HL-60 (cell line): ENCODE results near the gene UBL3.

Source experiments
- DNase-seq, 2 experiments: peaks; one replicate each; pipeline ENCODE4 v3.0.0-alpha.2; 2010 to 2020; ENCODE audit warnings: low read depth in 1 of 2, low spot score in 1 of 2
- H3K27ac ChIP-seq: fragments of 250-450 bp; sonication (Bioruptor Pico); replicated peaks from 2 replicates; pipeline ENCODE4 v1.5.1; 2020; ENCODE audit warnings: mild to moderate bottlenecking, moderate library complexity
- H3K27me3 ChIP-seq: fragments of 250-450 bp; sonication (Bioruptor Pico); 2 replicates; pipeline ENCODE4 v1.5.1; 2021; ENCODE audit warnings: mild to moderate bottlenecking, moderate library complexity; ENCODE audit not compliant: insufficient read depth, poor library complexity, severe bottlenecking
- H3K4me3 ChIP-seq: replicated peaks from 2 replicates; pipeline ENCODE4 v1.5.1; 2011; ENCODE audit warnings: mild to moderate bottlenecking, control low read depth, low read length; ENCODE audit not compliant: insufficient read depth
- CTCF ChIP-seq: IDR thresholded peaks from one replicate; pipeline ENCODE4 v1.5.1; 2011; ENCODE audit warnings: low read length, control low read depth, inconsistent platforms; ENCODE audit not compliant: insufficient read depth
- GABPA ChIP-seq: IDR thresholded peaks from 2 replicates; pipeline ENCODE4 v1.6.1; 2012; ENCODE audit warnings: low read depth
- POLR2AphosphoS5 ChIP-seq: IDR thresholded peaks from 2 replicates; pipeline ENCODE4 v1.6.1; 2012; ENCODE audit warnings: low read depth
- REST ChIP-seq: IDR thresholded peaks from 2 replicates; pipeline ENCODE4 v1.6.1; 2012; ENCODE audit warnings: low read depth; ENCODE audit not compliant: insufficient replicate concordance
- SPI1 ChIP-seq: IDR thresholded peaks from 2 replicates; pipeline ENCODE4 v1.6.1; 2012; ENCODE audit warnings: low read depth, mild to moderate bottlenecking, borderline replicate concordance

Gene UBL3

GRCh38 chr13:29800687-29801086, 49.7 kb downstream of the UBL3 start:
- Histone ChIP-seq H3K4me3 (no peak overlapping the region), H3K27ac (no peak overlapping the region), H3K27me3 (no peaks in the 10 kb centered on the region)
- TF ChIP-seq POLR2AphosphoS5: no peak
- no peak for TF ChIP-seq CTCF
- no peak for TF ChIP-seq REST
- no peak for TF ChIP-seq SPI1
- no peak for TF ChIP-seq GABPA
- no peak for DNase-seq

GRCh38 chr13:29799041-29799440, 51.4 kb downstream of the UBL3 start:
- no peak for DNase-seq
- H3K27ac ChIP-seq: no peak overlapping the region
- no peak overlapping the region for H3K4me3 ChIP-seq
- no peaks in the 10 kb centered on the region for H3K27me3 ChIP-seq
- TF ChIP-seq CTCF (no peak), SPI1 (no peak), GABPA (no peak)

GRCh38 chr13:29791997-29792780, 58.2 kb downstream of the UBL3 start:
- no peaks in the 10 kb centered on the region for H3K27me3 ChIP-seq
- no peak overlapping the region for H3K27ac ChIP-seq
- DNase-seq: no peak
- TF ChIP-seq CTCF: no peak
- TF ChIP-seq REST: no peak
- H3K4me3 ChIP-seq: no peak overlapping the region

GRCh38 chr13:29791508-29791907, 58.9 kb downstream of the UBL3 start:
- Histone ChIP-seq H3K27ac (no peak overlapping the region), H3K4me3 (no peak overlapping the region), H3K27me3 (no peaks in the 10 kb centered on the region)
- no peak for DNase-seq
- TF ChIP-seq CTCF (no peak), REST (no peak), POLR2AphosphoS5 (no peak), GABPA (no peak), SPI1 (no peak)
